ENCODE data around the gene CMTM1. TPM values are rescaled to one million over a fixed set of nuclear protein-coding genes. Genes with fewer than 3 reads are reported as not detected.
A peak's percentile ranks its signal among the peaks of the same experiment; 100 is the strongest.

CMTM1 gene
- 1 to 10 TPM in 2 of 6 experiments, under 1 TPM in 3, not detected in 1; 0.69 to 1.6 (median 0.90) TPM for total RNA-seq
- long read RNA-seq, result 0 reads

GRCh38 chr16:66566051-66566901 lies at the start of gene CMTM1:
TSS of gene CMTM1 (plus strand) at chr16:66566439. CDS start at chr16:66566514, 75 bp downstream.
- WGBS (ENCODE audit: insufficient coverage, low coverage, low lambda C conversion rate, missing lambda C conversion rate), result 94% methylated on average over 18 of the region's 54 CpGs
- Histone ChIP-seq H3K27ac (no peak within 1 kb of the TSS), H3K36me3 (no peaks in the 10 kb centered on the region), H3K4me1 (no peaks in the 10 kb centered on the region), H3K9me3 (no peaks in the 10 kb centered on the region), H3K27me3 (no peaks in the 10 kb centered on the region), H3K4me3 (no peak within 1 kb of the TSS)
- intact Hi-C loops (cut with DNase I), result no loop called here
- ATAC-seq (no peak), DNase-seq (no peak)
- TF ChIP-seq POLR2A (IDR thresholded peaks at IDR 0.05) (no peak), CTCF (IDR thresholded peaks at IDR 0.05) (no peak)

GRCh38 chr16:66516509-66516807 lies 49.8 kb upstream of the CMTM1 start:
- no peaks in the 10 kb centered on the region for H3K9me3 ChIP-seq
- no peak for TF ChIP-seq CTCF (IDR thresholded peaks at IDR 0.05)
- no peak for TF ChIP-seq POLR2A (IDR thresholded peaks at IDR 0.05)
- no peaks in the 10 kb centered on the region for H3K36me3 ChIP-seq
- peak overlapping the region; percentile 82 to 99 (median 83) for H3K27ac ChIP-seq
- WGBS (ENCODE audit: insufficient coverage, low coverage, low lambda C conversion rate, missing lambda C conversion rate), result 0% methylated on average over 2 of the region's 8 CpGs
- H3K27me3 ChIP-seq, result no peaks in the 10 kb centered on the region
- no peak for DNase-seq
- intact Hi-C loops (cut with DNase I), result no loop called here
- no peak overlapping the region for H3K4me3 ChIP-seq
- H3K4me1 ChIP-seq, result peaks cover 2 to 74% (median 44%) of the 10 kb centered on the region in 4 donors
- ATAC-seq, result peak in 1 of 4 donors; percentile 84

- peak; percentile 96 to 99 (median 98) for DNase-seq
- no peaks in the 10 kb centered on the region for H3K36me3 ChIP-seq
- TF ChIP-seq POLR2A (IDR thresholded peaks at IDR 0.05) (peak; percentile 90), CTCF (IDR thresholded peaks at IDR 0.05) (no peak)
- intact Hi-C loops (cut with DNase I), result no loop called here
- H3K27ac ChIP-seq, result peak overlapping the region; percentile 95 to 99 (median 99)
- under 1% methylated on average over 15 of the region's 15 CpGs for WGBS (ENCODE audit: insufficient coverage, low coverage, low lambda C conversion rate, missing lambda C conversion rate)
- no peaks in the 10 kb centered on the region for H3K9me3 ChIP-seq
- no peaks in the 10 kb centered on the region for H3K27me3 ChIP-seq
- H3K4me3 ChIP-seq, result peak overlapping the region; percentile 12 to 49 (median 40)
- peaks cover 0 to 73% (median 42%) of the 10 kb centered on the region in 4 donors for H3K4me1 ChIP-seq
- ATAC-seq, result peak; percentile 79 to 92 (median 86)
These were observed 49.2 kb upstream of the CMTM1 start for GRCh38 chr16:66516808-66517585.

GRCh38 chr16:66517586-66518263 lies 48.5 kb upstream of the CMTM1 start:
- peak overlapping the region; percentile 12 to 49 (median 40) for H3K4me3 ChIP-seq
- H3K27ac ChIP-seq, result peak overlapping the region; percentile 95 to 99 (median 99)
- peaks cover 0 to 65% (median 36%) of the 10 kb centered on the region in 4 donors for H3K4me1 ChIP-seq
- ATAC-seq, result no peak
- peak in 1 of 3 donors; percentile 60 for DNase-seq
- intact Hi-C loops (cut with DNase I), result no loop called here
- H3K27me3 ChIP-seq, result no peaks in the 10 kb centered on the region
- no peaks in the 10 kb centered on the region for H3K36me3 ChIP-seq
- TF ChIP-seq CTCF (IDR thresholded peaks at IDR 0.05) (no peak), POLR2A (IDR thresholded peaks at IDR 0.05) (no peak)
- WGBS (ENCODE audit: insufficient coverage, low coverage, low lambda C conversion rate, missing lambda C conversion rate), result 48% methylated on average over 8 of the region's 8 CpGs
- no peaks in the 10 kb centered on the region for H3K9me3 ChIP-seq

Data from right lobe of liver (tissue), 6 donors.